Prostate gland (tissue), 2 donors: Measurements from ENCODE around the gene ANKRD13C. TPM values are rescaled to one million over a fixed set of nuclear protein-coding genes. Genes with fewer than 3 reads are reported as not detected.

Experiments
- DNase-seq: peaks from one replicate; pipeline ENCODE4 v3.0.0-alpha.2; 2019; ENCODE audit warnings: low spot score
- H3K27ac ChIP-seq, 2 donors: fragments of 200-600 bp; sonication (generic); 2 replicates each; pipeline ENCODE4 v1.5.1; 2017 to 2019
- H3K27me3 ChIP-seq: fragments of 200-600 bp; sonication (generic); replicated peaks from 2 replicates; pipeline ENCODE4 v1.5.1; 2019; ENCODE audit not compliant: insufficient read depth
- H3K36me3 ChIP-seq, 2 donors: fragments of 200-600 bp; sonication (generic); 1 replicate in 1 of 2; 2 replicates in 1 of 2; pipeline versions ENCODE4 v1.5.1 to v1.8.1; 2017 to 2019
- H3K4me1 ChIP-seq: fragments of 200-600 bp; sonication (generic); replicated peaks from 2 replicates; pipeline ENCODE4 v1.5.1; 2019
- H3K4me3 ChIP-seq, 2 donors: fragments of 200-600 bp; sonication (generic); 2 replicates each; pipeline ENCODE4 v1.5.1; 2017 to 2019
- H3K9me3 ChIP-seq: fragments of 200-600 bp; sonication (generic); 2 replicates; pipeline ENCODE4 v1.5.1; 2017
- POLR2A ChIP-seq: fragments of 450-650 bp; IDR thresholded peaks from one replicate; pipeline ENCODE4 v1.6.1; 2016; ENCODE audit warnings: antibody characterized with exemption, mild to moderate bottlenecking
- POLR2AphosphoS5 ChIP-seq: sonication (generic); formaldehyde crosslinking; IDR thresholded peaks from one replicate; pipeline ENCODE4 v1.6.1; 2017; ENCODE audit warnings: antibody characterized with exemption
- WGBS: methylation state at CpG from one replicate; pipeline ENCODE4 v1.1.5; 2018; 5-methylcytosine and 5-hydroxymethylcytosine counted together
- intact Hi-C: fragments of 100-400 bp; cut with DNase I; formaldehyde crosslinking; loops from one replicate; pipeline ENCODE4 v1.14.2; 2022
- total RNA-seq, 2 donors: library from RNA; depleted of rRNA; stranded (reverse); fragments of >200 nt; gene quantifications; one replicate each; pipeline ENCODE4 v1.1.0, GENCODE V29; 2016
- TF ChIP-seq, protein P1 (sequence below), 4 experiments: fragments of 200-600 bp in 2 of 4; fragments of 450-650 bp in 2 of 4; sonication (generic) in 2 of 4; IDR thresholded peaks; 1 replicate in 3 of 4; 2 replicates in 1 of 4; pipeline ENCODE4 v1.5.1; 2016 to 2019; ENCODE audit warnings: antibody characterized with exemption in 4 of 4, mild to moderate bottlenecking in 2 of 4, moderate library complexity in 2 of 4

Gene ANKRD13C
- total RNA-seq, 2 donors from 2014 or later, result 21.7 to 26.2 TPM

DNA sequence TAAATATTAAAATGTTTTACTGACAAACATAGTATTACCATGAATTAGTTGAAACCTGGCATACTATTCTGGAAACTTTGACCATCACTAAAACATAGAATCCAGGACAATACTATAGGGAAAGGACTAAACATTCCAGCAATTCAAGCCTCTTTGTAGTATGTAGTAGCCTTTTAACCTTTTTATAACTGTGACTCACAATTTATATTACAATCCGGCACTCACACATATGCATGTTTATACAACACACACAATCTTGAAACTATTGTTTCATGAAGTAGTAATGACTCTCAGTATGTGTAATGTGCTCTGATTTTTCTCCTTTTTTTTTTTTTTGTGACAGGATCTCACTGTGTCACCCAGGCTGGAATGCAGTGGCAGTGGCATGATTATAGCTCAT lies 64.3 kb downstream of the ANKRD13C start:
- no peak overlapping the region for H3K4me3 ChIP-seq
- no peaks in the 10 kb centered on the region for H3K4me1 ChIP-seq
- 90% methylated on average over 1 of the region's 1 CpG for WGBS
- H3K36me3 ChIP-seq, result peaks cover 0 to 5% of the 10 kb centered on the region in 2 donors
- H3K27ac ChIP-seq, result no peak overlapping the region
- H3K9me3 ChIP-seq, result no peaks in the 10 kb centered on the region
- no peak for DNase-seq
- intact Hi-C loops, result no loop called here
- no peaks in the 10 kb centered on the region for H3K27me3 ChIP-seq
- TF ChIP-seq POLR2A, result no peak
- TF ChIP-seq, protein P1, sequence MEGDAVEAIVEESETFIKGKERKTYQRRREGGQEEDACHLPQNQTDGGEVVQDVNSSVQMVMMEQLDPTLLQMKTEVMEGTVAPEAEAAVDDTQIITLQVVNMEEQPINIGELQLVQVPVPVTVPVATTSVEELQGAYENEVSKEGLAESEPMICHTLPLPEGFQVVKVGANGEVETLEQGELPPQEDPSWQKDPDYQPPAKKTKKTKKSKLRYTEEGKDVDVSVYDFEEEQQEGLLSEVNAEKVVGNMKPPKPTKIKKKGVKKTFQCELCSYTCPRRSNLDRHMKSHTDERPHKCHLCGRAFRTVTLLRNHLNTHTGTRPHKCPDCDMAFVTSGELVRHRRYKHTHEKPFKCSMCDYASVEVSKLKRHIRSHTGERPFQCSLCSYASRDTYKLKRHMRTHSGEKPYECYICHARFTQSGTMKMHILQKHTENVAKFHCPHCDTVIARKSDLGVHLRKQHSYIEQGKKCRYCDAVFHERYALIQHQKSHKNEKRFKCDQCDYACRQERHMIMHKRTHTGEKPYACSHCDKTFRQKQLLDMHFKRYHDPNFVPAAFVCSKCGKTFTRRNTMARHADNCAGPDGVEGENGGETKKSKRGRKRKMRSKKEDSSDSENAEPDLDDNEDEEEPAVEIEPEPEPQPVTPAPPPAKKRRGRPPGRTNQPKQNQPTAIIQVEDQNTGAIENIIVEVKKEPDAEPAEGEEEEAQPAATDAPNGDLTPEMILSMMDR (IDR thresholded peaks at IDR 0.05), result no peak
- no peak for TF ChIP-seq POLR2AphosphoS5

DNA sequence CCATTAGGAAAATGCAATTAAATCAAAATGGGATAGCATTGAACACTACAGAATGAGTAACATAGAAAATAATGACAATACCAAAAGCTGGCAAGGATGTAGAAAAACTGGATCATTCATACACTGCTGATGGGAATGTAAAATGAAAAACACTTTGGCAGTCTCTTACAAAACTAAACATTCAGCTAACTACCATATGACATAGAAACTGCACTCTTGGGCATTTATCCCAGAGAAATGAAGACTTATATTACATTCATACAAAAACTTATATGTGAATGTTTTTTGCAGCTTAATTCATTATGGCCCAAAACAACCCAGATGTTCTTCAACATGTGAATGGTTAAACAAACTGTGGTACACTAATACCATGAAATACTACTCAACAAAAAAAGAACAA lies 66.4 kb downstream of the ANKRD13C start:
- Histone ChIP-seq H3K9me3 (no peaks in the 10 kb centered on the region), H3K4me3 (no peak overlapping the region), H3K36me3 (peaks cover 0 to 5% of the 10 kb centered on the region in 2 donors), H3K4me1 (no peaks in the 10 kb centered on the region), H3K27me3 (no peaks in the 10 kb centered on the region), H3K27ac (no peak overlapping the region)
- TF ChIP-seq POLR2A, result no peak
- TF ChIP-seq, protein P1 (IDR thresholded peaks at IDR 0.05), result no peak
- TF ChIP-seq POLR2AphosphoS5, result no peak
- intact Hi-C loops, result no loop called here
- no peak for DNase-seq

DNA sequence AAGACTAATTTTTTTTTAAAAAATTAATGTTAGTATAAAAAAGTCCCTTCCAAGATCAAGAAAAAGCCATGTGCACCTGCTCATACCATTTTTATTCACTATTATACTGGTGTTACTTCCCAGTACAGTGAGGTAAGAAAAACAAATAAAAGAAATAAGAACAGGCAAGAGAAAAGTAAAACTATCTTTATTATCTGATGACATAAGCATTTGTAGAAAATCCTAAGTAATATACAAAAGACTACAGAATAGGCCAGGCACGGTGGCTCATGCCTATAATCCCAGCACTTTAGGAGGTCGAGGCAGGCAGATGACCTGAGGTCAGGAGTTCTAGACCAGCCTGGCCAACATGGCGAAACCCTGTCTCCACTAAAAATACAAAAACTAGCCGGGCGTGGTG lies 68.1 kb downstream of the ANKRD13C start:
- H3K9me3 ChIP-seq, result no peaks in the 10 kb centered on the region
- no peak overlapping the region for H3K27ac ChIP-seq
- intact Hi-C loops, result no loop called here
- no peaks in the 10 kb centered on the region for H3K27me3 ChIP-seq
- 85% methylated on average over 5 of the region's 5 CpGs for WGBS
- peaks cover 0 to 2% of the 10 kb centered on the region in 2 donors for H3K36me3 ChIP-seq
- no peak overlapping the region for H3K4me3 ChIP-seq
- no peak for DNase-seq
- TF ChIP-seq POLR2AphosphoS5 (no peak), POLR2A (no peak)
- TF ChIP-seq, protein P1 (IDR thresholded peaks at IDR 0.05), result no peak
- no peaks in the 10 kb centered on the region for H3K4me1 ChIP-seq

DNA sequence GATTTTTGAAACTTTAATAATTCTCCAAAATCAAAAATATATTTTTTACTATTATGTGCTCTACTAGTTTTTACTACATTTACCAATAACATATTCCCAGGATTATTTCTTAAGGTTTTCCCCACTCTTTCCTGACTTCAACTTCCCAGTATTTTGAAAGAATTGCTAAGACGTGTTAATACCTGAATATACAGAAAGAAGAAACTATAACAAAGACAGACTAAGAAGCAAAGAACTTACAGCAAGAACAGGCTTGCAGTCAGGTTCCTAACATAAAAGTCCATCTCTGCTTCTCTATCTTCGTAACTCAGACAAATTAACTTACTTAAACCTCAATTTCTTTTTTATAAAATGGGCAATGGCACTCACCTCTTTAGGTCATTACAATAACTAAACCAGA lies 70.2 kb downstream of the ANKRD13C start:
- TF ChIP-seq, protein P1 (IDR thresholded peaks at IDR 0.05), result no peak
- TF ChIP-seq POLR2A (no peak), POLR2AphosphoS5 (no peak)
- H3K27ac ChIP-seq, result no peak overlapping the region
- WGBS, result 55% methylated on average over 2 of the region's 2 CpGs
- H3K9me3 ChIP-seq, result no peaks in the 10 kb centered on the region
- H3K4me1 ChIP-seq, result no peaks in the 10 kb centered on the region
- no peaks in the 10 kb centered on the region for H3K36me3 ChIP-seq
- H3K4me3 ChIP-seq, result no peak overlapping the region
- H3K27me3 ChIP-seq, result no peaks in the 10 kb centered on the region
- intact Hi-C loops, result no loop called here
- no peak for DNase-seq

DNA sequence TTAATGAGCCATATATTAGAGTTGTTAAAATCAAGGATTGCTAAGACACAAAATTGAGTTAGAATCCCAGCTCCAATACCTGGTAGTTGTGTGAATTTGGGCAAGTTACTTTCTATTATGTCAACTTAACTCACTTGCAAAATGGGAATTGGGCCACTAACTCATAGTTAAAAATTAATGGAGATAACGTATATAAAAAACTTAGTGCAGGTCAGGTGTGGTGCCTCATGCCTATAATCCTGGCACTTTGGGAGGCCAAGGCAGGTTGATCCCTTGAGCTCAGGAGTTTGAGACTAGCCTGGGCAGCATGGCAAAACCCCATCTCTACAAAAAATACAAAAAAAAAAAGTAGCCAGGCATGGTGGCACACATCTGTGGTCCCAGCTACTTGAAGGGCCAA lies 75.8 kb downstream of the ANKRD13C start:
- TF ChIP-seq POLR2AphosphoS5, result no peak
- TF ChIP-seq, protein P1 (IDR thresholded peaks at IDR 0.05), result no peak
- no peak for TF ChIP-seq POLR2A
- Histone ChIP-seq H3K27ac (no peak overlapping the region), H3K36me3 (no peaks in the 10 kb centered on the region), H3K4me1 (no peaks in the 10 kb centered on the region), H3K4me3 (no peak overlapping the region), H3K9me3 (no peaks in the 10 kb centered on the region), H3K27me3 (no peaks in the 10 kb centered on the region)
- intact Hi-C loops, result no loop called here
- 93% methylated on average over 1 of the region's 1 CpG for WGBS
- DNase-seq, result no peak
